ENCODE measurements around the gene TMEM219.
A peak's percentile ranks its signal among the peaks of the same experiment; 100 is the strongest.

Gene TMEM219

DNA sequence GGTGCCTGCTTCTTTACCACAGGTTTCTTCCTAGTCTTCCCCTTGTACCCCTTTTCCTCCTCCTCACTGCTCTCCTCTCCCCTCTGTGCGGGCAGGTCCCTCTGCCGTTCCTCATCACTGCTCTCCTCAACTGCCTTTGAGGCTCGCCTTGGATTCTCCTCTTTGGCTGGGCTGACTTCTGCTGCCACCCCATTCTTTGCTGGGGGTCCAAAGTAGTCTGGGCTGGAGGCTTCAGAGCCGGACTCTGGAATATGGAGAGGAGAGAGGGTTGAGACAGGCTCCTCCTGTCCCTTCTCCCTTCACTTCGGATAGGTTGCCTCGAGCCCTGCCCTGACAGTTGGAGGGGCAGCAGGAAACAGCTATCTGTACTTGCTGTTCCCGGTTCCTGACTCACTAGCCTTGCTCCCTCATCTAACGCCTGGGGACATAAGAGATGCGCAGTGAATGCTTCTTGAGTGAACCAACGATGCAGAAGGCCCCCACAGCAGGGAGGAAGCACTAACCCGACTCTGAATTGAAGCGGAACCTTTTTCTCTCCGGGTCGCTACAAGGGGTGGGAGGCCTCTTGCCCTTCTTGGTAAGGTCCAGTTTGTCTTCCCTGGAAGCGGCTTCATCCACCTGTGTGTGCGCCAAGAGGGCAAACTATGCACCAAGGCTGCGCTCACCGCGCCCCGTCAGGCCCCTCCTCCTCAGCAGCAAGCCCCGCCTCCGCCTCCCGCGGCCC, 32.9 kb downstream of the TMEM219 start:
- peaks cover 43% of the 10 kb centered on the region for H3K4me1 Mint-ChIP-seq
- H3K27ac Mint-ChIP-seq, result peak overlapping the region; percentile 99
- ATAC-seq, result peak; percentile 52
- H3K4me3 Mint-ChIP-seq, result peak overlapping the region; percentile 98
- no peaks in the 10 kb centered on the region for H3K9me3 Mint-ChIP-seq
- DNase-seq (ENCODE audit: low spot score in 2 of 2), result peak; percentile 56 to 83
- peaks cover 94% of the 10 kb centered on the region for H3K36me3 Mint-ChIP-seq

DNA sequence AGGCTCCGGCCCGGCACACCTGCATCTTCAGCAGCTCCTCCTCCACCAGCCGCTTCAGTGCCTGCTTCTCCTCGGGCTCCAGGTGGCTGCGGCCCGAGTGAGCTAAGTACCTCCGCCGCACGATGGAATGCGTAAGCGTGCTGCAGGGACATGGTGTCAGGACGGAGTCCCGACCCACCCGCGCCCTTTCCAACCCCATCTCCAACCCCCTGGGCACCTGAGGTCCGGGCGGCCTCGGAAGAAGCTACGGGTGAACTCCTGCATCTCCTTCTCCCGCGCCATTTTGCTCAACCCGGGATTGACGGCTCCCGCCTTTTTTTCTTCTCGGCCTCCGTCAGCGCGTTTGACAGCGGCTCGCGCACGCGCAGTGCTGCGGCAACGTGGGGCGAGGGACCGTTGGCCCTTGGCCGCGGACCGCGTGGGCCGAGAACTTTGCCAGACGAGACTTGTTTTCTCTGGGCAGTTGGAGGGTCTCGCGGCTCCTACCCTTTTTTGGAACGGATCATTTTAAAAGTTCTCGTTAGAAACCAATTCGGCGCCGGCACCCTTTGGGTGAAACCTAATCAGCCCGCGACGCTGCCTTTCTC, 33.5 kb downstream of the TMEM219 start, which contains the start of gene HIRIP3:
HIRIP3 (minus strand) TSS at position 294 of the 587 bp plus-strand sequence; CDS start at position 282, 12 bp downstream.
- Mint-ChIP-seq H3K36me3 (peaks cover 94% of the 10 kb centered on the region), H3K27ac (peak within 1 kb of the TSS; percentile 99), H3K4me1 (peaks cover 44% of the 10 kb centered on the region), H3K4me3 (peak within 1 kb of the TSS; percentile 98), H3K9me3 (no peaks in the 10 kb centered on the region)
- peak; percentile 85 to 93 for DNase-seq (ENCODE audit: low spot score in 2 of 2)
- peak; percentile 74 for ATAC-seq

DNA sequence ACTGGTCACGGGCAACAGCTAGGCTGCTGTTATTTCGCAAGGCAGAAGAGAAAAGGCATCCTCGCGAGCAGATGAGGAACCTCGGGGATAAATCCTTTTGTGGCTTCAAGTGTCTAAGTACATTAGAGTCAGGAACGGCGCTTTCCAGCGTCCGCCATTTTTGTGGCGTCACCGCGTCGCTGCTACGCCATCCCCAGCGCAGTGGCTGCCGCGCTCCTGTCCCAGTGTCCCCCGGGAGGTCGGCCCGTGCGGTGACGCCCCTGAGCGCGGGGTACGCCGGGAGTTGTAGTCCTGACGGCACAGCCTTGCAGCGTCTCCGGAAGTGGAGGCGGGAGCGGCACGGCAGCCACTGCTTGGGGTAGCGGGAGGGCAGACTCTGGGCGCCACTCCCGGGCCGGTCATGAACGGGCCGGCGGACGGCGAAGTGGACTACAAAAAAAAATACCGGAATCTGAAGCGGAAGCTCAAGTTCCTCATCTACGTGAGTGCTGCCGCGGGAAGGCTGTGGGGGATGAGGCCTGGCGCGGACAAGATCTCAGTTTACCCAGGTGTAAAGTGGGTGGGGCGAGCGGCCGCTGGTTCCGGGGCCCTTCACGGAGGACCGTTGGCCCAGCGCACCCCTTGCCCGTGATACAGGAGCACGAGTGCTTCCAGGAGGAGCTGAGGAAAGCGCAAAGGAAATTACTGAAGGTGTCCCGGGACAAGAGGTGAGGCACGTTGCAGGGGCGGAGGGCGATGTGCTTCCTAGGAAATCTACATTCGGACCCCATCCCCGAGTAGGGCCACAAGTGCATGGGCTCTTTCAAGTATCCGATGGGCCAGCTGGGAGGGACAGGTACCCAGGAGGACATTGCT, 34.3 kb downstream of the TMEM219 start, which contains the start of gene INO80E:
INO80E (plus strand) TSS at position 331 of the 855 bp plus-strand sequence; CDS start at position 401, 70 bp downstream.
- DNase-seq (ENCODE audit: low spot score in 2 of 2) (peak; percentile 96 to 99), ATAC-seq (peak; percentile 99)
- Mint-ChIP-seq H3K27ac (peak within 1 kb of the TSS; percentile 99), H3K4me3 (peak within 1 kb of the TSS; percentile 98), H3K9me3 (no peaks in the 10 kb centered on the region), H3K4me1 (peaks cover 44% of the 10 kb centered on the region), H3K36me3 (peaks cover 97% of the 10 kb centered on the region)

DNA sequence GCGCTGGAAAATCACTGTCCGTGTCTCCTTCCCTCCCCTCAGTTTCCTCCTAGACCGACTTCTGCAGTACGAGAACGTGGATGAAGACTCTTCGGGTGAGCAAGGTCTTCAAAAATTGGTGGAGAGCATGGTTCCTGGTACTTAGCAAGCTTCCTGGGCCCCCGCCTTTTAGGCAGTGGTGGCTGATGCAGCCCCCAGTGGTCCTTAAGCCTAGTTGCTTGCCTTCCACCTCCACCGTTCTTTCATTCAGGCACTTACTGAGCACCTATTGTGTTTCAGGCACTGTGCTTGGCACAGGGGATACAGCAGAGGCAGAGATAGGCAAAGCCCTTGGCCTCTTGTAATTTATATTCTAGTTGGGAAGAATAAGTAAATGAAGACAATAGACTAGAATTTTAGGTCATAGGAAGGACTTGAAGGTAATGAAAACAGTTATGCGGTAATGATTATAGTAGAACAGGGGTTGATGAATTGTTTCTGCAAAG, 34.9 kb downstream of the TMEM219 start:
- Mint-ChIP-seq H3K4me3 (peak overlapping the region; percentile 98), H3K36me3 (peaks cover 95% of the 10 kb centered on the region), H3K4me1 (peaks cover 47% of the 10 kb centered on the region)

GRCh38 chr16:29999605-30000004, 37.7 kb downstream of the TMEM219 start:
- ATAC-seq (no peak), DNase-seq (ENCODE audit: low spot score in 2 of 2) (no peak)
- Mint-ChIP-seq H3K4me3 (no peak overlapping the region), H3K4me1 (peaks cover 53% of the 10 kb centered on the region), H3K27ac (peak overlapping the region; percentile 58), H3K36me3 (peaks cover 86% of the 10 kb centered on the region), H3K9me3 (no peaks in the 10 kb centered on the region)

More for the DNA sequence above, 34.9 kb downstream of the TMEM219 start:
- no peak for ATAC-seq
- H3K9me3 Mint-ChIP-seq, result no peaks in the 10 kb centered on the region
- no peak for DNase-seq (ENCODE audit: low spot score in 2 of 2)
- peak overlapping the region; percentile 99 for H3K27ac Mint-ChIP-seq

DNA sequence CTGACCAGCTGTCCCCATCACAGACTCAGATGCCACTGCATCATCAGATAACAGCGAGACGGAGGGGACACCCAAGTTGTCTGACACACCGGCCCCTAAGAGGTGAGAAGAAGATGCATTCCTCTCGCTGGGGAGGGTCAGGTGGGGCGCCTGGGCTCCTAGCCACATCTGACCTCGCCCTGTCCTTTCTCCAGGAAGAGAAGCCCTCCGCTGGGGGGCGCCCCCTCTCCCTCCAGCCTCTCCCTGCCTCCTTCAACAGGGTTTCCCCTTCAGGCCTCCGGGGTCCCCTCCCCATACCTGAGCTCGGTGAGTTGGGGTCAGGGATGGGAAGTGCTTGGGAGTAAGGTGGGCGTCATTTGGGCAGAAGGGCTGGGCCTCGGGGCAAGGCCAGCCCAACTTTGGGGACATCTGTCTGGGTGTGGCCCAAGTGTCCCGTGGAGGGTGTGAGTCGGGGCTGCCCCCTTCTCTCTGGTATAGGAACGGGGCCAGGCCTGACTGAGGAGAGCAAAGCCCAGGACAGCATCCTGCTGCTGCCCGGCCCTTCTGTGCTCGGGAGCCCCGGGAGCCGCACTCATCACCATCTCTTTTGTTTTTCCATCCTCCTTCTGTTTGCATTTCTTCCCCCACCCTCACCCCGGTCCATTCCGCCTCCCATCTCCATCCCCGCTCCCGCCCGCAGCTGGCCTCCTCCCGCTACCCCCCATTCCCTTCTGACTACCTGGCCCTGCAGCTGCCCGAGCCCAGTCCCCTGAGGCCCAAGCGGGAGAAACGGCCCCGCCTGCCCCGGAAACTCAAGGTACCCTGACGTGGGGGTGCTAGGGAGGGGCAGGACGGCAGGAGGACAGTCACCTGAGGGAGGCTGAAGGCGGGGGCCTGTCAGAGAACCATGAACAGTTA, 39.1 kb downstream of the TMEM219 start:
- H3K4me3 Mint-ChIP-seq, result no peak overlapping the region
- ATAC-seq, result no peak
- H3K36me3 Mint-ChIP-seq, result peaks cover 83% of the 10 kb centered on the region
- no peak for DNase-seq (ENCODE audit: low spot score in 2 of 2)
- peak overlapping the region; percentile 56 for H3K27ac Mint-ChIP-seq
- H3K9me3 Mint-ChIP-seq, result no peaks in the 10 kb centered on the region
- peaks cover 42% of the 10 kb centered on the region for H3K4me1 Mint-ChIP-seq

DNA sequence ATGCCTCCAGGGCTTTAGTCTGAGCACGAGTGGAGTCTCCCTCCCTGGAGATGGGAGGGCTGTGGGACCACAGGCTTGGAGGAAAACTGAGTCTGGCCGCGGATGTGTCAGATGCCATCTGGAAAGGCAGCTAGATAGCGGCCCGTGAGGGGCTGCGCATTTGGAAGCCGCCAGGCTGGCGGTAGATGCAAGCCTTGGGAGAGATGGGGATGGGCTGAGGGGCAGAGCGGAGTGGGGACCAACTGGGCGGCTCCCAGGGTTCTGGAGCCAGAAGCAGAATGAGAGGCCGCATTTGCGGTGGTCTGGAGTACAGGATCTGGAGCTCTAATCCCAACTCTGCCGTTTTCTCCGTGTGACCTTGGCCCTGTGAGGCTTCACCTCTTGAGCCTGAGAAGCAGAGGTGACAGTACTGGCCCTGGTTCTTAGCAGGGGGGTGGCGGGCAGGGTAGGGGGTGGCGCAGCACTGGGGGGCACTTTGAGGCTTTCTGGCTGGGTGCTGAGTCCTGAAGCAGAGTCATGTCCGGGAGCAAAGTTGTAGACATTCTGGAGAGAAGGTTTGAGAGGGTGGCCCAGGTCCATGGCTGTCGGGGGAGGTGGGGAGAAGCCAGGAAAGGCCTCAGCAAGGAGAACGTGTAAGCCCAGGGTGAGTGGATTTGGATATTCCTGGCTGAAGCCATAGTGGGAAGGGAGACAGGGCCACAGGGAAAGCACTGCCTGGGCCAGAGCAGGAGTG, 40.9 kb downstream of the TMEM219 start:
- no peak for DNase-seq (ENCODE audit: low spot score in 2 of 2)
- H3K27ac Mint-ChIP-seq, result peak overlapping the region; percentile 56
- no peak overlapping the region for H3K4me3 Mint-ChIP-seq
- peaks cover 65% of the 10 kb centered on the region for H3K36me3 Mint-ChIP-seq
- no peak for ATAC-seq
- peaks cover 30% of the 10 kb centered on the region for H3K4me1 Mint-ChIP-seq
- no peaks in the 10 kb centered on the region for H3K9me3 Mint-ChIP-seq

DNA sequence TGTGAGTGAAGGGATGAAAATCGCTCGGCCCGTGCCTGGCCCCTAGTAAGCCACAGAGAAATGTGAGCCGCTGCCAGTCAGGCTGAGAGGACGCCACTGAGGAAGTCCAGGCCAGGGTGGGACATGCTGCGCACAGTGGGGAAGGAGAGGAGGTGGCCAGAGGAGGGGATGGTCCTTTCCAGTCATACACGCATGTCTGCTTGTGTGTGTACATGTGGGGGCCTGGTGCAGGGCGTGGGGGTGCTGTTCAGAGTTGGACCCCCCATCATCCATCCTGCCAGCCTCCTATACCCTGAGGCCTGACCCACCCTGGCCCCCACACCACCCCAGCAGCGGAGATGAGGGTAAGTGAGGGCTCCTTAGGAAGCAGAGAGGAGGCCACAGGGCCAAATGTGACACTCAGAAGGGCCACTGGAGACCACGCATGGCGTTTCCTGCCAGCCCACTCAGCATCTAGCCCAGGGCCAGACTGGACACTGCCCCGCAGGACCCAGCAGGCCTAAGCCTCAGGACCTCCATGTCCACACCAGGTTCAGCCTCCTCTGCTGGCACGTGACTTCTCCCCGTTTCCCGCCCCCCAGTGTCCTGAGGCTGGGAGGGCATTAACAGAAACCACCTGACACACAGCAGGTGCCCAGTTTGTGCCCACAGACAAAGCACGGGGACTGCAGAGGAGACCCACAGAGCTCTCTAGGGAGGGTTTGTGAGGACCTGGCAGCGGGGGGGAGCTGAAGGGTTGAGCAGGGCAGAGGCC, 42.0 kb downstream of the TMEM219 start:
- Mint-ChIP-seq H3K4me3 (no peak overlapping the region), H3K27ac (peak overlapping the region; percentile 37), H3K9me3 (no peaks in the 10 kb centered on the region), H3K4me1 (peaks cover 30% of the 10 kb centered on the region), H3K36me3 (peaks cover 54% of the 10 kb centered on the region)
- ATAC-seq (no peak), DNase-seq (ENCODE audit: low spot score in 2 of 2) (no peak)

DNA sequence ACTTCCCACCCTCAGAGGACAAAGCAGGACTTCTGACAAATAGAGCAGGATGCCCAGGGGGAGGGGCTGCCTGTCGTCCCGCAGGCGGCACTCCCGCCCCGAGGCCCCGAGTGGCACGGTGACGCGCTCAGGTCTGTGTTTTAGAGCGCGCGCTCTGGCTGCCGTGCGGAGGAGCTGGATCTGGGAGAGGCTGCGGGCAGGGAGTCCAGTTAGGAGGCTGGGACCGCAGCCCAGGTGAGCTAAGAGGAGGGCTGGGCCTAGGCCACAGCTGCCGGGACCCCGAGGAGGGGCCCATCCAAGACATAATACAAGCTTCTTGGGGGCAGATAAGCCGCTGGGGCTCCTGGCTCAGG, 42.5 kb downstream of the TMEM219 start:
- ATAC-seq (no peak), DNase-seq (ENCODE audit: low spot score in 2 of 2) (no peak)
- H3K9me3 Mint-ChIP-seq, result no peaks in the 10 kb centered on the region
- H3K27ac Mint-ChIP-seq, result peak overlapping the region; percentile 37
- H3K36me3 Mint-ChIP-seq, result peaks cover 48% of the 10 kb centered on the region
- peaks cover 28% of the 10 kb centered on the region for H3K4me1 Mint-ChIP-seq
- H3K4me3 Mint-ChIP-seq, result no peak overlapping the region

DNA sequence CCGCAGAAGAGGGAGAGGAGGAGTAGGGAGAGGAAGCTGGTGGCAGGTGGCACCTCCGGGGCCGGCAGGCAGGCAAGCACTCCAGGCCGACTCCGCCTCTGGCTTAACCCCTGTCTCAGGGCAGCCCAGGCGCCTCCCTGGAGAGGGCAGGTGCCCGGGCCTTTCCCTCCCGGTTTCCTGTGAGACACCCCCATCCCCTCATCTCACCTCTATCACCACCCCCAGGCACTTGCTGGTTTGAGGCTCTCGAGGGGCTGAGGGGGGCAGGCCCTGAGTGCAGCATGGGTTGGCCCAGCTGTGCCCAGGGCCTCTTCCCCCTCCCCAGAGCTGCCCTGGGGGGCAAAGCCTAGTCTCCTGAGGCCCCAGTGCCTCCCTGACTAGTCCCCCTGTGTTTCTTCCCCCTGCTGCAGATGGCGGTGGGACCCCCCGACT, 42.9 kb downstream of the TMEM219 start:
- Mint-ChIP-seq H3K4me1 (peaks cover 26% of the 10 kb centered on the region), H3K9me3 (no peaks in the 10 kb centered on the region), H3K36me3 (peaks cover 44% of the 10 kb centered on the region), H3K4me3 (no peak overlapping the region), H3K27ac (no peak overlapping the region)
- ATAC-seq (no peak), DNase-seq (ENCODE audit: low spot score in 2 of 2) (no peak)

DNA sequence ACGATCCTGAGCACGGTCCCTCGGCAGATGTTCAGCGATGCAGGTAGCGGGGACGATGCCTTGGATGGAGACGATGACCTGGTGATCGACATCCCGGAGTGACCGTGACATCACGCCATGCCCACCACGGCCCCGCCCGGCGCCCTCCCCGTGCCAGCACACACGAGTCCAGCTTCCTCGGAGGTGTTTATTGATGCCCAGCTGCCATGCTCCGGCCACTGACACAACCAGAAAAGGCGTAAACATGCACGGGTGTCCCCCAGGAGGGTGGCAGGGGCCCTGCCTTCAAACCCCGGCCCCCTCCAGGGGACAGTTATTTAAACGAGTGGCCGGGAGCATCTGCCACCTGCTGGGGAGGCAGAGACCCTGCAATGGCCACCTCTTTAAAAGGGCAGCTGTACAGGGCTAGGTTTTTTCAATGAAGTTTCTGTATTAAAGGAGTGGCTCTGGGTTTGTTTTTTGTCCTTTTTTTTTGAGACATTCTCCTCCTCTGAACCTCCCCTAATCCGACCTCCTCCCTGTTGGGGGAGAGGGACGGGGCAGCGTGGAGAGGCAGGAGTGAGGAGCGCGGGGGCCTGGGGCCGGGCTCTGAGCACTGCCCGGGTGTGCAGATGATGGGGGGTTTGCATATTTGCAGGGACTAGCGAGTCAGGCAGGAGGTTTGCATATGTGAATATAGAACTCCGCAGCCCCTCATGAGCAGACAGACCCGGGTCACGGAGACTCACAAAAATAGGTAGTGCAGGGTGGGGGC, 43.6 kb downstream of the TMEM219 start:
- Mint-ChIP-seq H3K4me1 (peaks cover 32% of the 10 kb centered on the region), H3K36me3 (peaks cover 37% of the 10 kb centered on the region), H3K27ac (no peak overlapping the region), H3K9me3 (no peaks in the 10 kb centered on the region), H3K4me3 (no peak overlapping the region)
- DNase-seq (ENCODE audit: low spot score in 2 of 2) (no peak), ATAC-seq (peak; percentile 57)

GRCh38 chr16:30006095-30006473, 44.2 kb downstream of the TMEM219 start:
- Mint-ChIP-seq H3K9me3 (no peaks in the 10 kb centered on the region), H3K27ac (peak overlapping the region; percentile 12), H3K36me3 (peaks cover 32% of the 10 kb centered on the region), H3K4me3 (no peak overlapping the region), H3K4me1 (peaks cover 34% of the 10 kb centered on the region)
- ATAC-seq (no peak), DNase-seq (ENCODE audit: low spot score in 2 of 2) (no peak)
